Pons (tissue), 1 donor: ENCODE measurements around the gene VMP1.
"Not testable (repeated sequence)": the region's sequence is repeated elsewhere in the genome, so short reads cannot be mapped to it uniquely, and the experiment has no call there.

Experiments
- DNase-seq: peaks from one replicate; pipeline ENCODE4 v3.0.0-alpha.2; 2016; ENCODE audit warnings: low spot score

The VMP1 gene

DNA sequence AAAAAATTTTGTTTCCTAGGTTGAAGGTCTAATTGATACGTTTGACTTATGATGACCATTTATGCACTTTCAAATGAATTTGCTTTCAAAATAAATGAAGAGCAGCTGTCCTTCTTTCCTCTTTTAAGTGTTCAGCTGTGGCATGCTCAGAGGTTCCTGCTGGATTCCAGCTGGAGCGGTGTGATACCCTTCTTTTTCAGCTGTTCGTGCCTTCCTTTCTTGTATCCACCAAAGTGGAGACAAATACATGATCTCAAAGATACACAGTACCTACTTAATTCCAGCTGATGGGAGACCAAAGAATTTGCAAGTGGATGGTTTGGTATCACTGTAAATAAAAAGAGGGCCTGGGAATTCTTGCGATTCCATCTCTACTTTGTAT lies 134.4 kb downstream of the VMP1 start:
- not testable (repeated sequence) for DNase-seq

DNA sequence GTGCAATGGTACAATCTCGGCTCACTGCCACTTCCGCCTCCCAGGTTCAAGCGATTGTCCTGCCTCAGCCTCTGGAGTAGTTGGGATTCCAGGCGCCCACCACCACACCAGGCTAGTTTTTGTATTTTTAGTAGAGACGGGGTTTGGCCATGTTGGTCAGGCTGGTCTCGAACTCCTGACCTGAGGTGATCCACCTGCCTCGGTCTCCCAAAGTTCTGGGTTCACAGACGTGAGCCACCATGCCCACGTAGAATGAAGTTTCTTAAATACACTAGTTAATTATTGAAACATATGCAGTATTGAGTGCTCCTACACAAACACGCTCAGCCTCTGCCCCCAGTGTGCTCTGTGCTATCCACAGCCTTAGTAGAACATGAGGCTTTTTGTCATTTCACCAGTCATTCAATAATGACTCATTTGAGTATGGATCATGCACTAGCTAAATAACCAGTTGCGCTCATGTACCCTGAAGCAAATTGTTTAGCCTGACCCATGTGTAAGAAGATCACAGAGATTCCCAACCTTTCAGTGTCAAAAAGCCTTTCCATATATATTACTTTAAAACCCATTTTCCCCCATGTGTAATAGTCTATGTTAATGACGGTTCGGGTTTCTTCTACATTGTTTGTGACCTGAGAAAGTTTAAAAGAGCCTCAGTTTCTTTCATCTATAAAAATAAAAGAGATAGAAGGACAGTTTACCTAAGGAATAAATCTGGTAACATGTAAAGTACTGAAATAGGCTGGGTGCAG lies 135.6 kb downstream of the VMP1 start:
- DNase-seq, result no peak

DNA sequence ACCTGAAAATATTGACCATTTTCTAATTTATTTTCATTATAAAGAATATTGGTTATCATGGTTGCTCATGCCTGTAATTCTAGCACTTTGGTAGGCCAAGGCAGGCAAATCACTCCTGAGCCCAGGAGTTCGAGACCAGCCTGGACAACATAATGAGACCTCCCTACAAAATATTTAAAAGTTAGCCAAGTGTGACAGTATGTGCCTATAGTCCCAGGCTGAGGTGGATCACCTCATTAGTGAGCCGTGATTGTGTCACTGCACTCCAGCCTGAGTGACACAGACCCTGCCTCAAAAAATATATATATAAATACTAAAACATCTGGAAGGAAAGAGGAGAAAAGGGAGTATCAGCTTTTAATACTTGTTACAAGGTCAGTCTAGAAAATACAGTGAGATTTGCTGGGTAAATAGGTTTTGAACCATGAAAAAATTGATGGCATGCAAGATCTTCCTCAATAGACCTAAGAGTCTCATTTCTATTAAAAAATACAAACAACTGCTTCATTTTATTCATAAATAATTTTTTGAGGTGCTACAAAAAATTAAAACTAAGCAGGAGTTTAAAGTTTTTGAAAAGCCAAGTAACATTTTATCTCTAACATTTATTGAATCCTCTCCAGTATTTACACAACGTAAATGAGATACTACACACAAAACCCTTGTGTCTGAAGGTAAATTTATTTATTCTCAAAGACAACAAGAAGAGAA lies 137.6 kb downstream of the VMP1 start:
- DNase-seq, result no peak

DNA sequence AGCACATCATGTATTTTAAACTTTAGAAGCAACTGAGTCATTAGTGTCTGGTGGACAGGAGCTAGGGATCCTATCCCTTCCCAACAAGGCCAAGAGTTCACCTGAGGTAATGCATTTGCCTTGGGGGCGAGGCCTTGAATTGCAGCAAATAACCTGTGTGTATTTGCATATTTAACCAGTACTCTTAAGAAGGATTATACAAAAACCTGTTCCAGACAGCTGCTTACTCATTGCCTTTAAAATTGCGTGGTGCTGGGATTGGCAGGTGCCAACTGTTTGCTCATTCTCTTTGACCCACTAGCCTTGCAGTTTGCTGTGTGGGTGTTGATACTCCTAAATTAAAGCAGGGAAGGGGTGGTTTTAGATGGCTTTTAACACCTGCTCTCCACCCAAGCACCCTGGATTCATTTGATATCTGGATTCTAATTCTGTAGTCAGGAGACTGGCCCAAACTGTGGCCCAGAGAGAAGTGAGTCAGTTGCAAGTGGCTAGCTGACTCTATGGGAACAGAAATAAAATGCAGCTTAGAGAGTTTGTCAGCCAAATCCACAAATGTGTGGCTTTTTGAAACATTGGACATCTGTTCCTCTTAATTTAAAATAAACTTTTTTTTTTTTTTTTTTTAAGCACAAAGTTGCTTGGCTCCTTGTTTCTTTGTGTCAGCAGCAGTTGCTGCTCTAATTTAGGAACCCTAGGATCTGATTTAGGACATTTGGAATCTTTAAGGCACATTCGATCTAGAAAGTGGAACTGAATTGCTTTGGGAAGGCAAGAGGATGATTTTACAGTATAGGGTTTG lies 138.3 kb downstream of the VMP1 start:
- no peak for DNase-seq

DNA sequence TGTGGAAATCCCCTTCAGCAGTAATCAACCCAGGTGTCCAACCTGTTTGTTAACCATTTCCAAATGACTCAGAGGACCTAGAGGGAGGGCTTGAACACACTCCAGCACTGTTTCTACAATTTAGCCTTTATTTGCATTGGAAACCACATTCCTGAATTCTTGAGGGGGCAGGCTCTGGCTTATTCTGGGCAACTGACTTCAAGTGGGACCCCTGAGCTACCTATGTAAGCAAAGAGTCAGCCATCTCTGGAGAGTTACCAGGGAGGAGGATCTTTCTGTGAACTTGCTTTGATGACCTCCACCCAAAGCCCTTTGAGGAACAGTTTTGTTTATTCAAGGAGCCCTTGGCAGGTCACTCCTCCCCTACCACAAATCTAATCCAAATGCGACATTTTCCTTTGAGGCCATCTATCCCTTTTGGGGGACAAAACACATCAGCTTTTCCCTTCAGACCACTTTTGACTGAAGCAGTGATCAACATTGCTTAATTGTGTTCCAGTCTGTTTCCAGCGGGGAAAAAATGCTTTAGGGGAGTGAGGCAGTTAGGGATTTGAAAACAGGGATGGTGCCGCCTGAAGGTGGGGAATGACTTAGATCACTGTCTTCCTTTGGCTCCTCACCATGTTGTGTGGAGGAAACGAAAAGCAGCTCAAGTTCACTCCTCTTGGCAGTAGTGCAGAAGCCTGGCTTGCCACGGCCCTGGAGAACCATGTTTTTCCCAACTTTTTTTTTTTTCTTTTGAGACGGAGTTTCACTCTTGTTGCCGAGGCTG lies 139.1 kb downstream of the VMP1 start:
- DNase-seq, result no peak

DNA sequence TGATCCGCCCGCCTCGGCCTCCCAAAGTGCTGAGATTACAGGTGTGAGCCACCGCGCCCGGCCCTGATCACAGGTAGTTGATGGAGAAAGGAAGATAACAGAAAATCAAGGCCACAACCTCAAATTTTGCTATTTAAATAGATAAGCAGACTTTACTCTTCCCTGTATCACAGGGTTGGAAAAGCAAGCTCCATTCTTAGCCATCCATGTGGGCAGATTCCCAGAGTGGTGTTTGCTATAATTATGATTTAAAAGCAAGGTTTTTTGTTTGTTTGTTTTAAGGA lies 140.9 kb downstream of the VMP1 start:
- no peak for DNase-seq

DNA sequence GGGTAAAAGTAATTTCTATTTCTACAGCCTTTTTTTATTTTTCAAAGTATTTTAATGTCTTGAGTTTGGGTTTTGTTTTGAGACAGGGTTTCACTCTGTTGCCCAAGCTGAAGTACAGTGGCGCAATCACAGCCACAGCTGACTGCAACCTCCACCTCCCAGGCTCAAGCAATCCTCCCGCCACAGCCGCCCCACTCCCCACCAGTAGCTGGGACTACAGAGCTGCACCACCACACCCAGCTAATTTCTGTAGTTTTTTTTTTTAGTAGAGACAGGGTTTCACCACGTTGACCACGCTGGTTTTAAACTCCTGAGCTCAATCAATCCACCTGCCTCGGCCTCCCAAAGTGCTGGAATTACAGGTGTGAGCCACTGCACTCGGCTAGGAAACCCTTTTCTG lies 141.3 kb downstream of the VMP1 start:
- no peak for DNase-seq

DNA sequence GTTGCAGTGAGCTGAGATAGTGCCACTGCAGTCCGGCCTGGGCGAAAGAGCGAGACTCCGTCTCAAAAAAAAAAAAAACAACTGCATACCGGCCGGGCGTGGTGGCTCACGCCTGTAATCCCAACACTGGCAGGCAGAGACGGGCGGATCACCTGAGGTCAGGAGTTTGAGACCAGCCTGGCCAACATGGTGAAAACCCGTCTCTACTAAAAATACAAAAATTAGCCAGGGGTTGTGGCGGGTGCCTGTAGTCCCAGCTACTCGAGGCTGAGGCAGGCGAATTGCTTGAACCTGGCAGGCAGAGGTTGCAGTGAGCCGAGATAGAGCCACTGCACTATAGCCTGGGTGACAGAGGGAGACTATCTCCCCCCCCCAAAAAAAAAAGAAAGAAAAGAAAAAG lies 142.9 kb downstream of the VMP1 start:
- not testable (repeated sequence) for DNase-seq

DNA sequence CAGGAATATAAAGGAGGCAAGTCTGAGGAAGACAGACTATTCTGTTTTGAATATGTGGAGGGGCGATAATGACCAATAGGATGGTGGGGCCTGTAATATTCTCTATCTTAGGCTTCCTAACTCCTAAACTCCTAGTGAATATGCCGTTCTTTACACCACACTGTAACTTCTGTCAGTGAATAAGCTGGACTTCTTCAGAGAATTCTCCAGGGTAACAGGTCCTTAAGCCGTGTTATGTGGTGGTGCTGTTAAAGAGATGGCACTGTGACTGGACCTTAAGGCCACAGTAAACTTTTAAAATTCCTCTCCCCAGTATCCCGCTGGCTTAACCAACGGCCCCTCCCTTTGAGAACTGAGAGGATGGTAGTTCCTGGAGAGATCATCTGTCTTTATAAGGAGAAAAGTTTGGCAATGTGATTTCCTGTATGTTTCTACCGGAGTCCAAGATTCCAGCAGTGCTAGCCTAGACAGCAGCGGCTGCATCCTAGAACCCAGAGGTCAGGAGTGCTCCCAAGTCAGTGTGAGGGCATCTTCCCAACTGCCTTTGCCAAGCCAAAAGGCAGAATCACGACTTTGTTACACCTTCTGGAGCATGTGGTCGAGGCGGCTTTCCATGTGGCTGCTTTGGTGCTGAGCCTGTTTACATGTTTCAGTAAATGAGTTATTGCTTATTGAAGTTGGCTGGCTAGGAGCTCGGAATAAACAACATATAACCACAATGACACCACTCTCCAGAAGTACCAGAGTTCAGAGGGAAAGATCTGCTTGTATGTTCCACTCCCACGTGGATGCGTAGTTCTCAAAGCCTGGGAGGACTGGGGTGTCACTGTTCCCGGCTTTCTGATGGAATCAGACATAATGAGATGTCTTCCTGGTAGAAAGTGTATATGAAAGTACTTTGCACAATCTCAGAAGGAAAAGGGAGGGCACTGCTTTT lies 144.3 kb downstream of the VMP1 start:
- DNase-seq, result no peak

DNA sequence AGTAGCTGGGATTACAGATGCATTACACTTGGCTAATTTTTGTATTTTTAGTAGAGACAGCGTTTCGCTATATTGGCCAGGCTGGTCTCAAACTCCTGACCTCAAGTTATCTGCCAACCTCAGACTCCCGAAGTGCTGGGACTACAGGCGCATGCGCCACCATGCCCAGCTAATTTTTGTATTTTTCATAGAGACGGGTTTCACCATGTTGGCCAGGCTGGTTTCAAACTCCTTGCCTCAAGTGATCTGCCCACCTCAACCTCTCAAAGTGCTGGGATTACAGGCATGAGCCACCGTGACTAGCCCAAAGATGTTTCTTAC lies 145.4 kb downstream of the VMP1 start:
- not testable (repeated sequence) for DNase-seq

DNA sequence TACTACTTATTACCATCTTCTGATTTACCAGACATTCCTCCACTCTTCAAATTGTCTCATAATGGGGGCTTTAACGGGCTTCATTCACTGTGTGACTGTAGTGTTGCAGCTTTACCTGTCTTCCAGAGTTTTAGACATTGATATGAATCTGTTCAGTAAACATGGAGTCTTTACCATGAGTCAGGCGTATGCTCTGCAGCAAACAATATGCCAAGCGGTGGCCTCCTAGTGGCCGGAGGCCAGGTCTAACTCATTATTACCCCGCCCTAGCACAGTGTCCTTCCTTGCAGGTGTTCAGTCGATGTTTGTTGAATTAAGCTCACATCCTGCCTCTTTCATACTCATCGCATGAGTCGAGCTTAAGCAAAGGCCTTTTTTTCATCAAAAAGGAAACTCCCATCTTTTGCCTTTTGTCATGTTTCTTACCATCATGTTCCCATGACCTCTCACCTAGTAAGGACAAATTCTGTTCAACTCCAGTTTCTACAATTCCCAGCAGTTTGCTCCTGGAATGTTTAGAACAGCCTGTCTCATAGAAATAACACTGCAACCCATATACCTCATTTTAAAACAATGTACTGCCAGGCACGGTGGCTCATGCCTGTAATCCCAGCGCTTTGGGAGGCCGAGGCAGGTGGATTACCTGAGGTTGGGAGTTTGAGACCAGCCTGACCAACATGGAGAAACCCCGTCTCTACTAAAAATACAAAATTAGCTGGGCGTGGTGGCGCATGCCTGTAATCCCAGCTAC lies 145.9 kb downstream of the VMP1 start:
- DNase-seq, result no peak

DNA sequence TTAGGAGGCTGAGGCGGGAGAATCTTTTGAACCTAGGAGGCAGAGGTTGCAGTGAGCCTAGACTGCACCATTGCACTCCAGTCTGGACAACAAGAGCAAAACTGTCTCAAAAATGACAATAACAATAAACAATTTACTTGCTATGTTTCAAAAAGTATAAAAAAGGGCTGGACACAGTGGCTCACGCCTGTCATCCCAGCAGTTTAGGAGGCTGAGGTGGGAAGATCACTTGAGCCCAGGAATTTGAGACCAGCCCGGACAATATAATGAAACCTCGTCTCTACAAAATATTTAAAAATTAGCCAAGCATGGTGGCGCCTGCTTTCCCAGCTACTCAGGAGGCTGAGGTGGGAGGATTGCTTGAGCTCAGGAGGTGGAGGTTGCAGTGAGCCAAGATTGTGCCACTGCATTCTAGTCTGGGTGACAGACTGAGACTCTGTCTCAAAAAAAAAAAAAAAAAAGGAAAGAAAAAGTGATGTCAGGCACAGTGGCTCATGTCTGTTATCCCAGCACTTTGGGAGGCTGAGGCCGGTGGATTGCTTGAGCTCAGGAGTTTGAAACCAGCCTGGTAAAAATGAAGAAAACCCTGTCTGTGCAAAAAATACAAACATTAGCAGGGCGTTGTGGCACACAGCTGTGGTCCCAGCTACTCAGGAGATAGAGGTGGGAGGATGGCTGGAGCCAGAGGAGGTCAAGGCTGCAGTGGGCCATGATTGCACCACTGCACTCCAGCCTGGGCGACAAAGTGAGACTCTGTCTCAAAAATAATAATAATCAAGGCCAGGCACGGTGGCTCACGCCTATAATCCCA lies 146.7 kb downstream of the VMP1 start:
- DNase-seq, result not testable (repeated sequence)

DNA sequence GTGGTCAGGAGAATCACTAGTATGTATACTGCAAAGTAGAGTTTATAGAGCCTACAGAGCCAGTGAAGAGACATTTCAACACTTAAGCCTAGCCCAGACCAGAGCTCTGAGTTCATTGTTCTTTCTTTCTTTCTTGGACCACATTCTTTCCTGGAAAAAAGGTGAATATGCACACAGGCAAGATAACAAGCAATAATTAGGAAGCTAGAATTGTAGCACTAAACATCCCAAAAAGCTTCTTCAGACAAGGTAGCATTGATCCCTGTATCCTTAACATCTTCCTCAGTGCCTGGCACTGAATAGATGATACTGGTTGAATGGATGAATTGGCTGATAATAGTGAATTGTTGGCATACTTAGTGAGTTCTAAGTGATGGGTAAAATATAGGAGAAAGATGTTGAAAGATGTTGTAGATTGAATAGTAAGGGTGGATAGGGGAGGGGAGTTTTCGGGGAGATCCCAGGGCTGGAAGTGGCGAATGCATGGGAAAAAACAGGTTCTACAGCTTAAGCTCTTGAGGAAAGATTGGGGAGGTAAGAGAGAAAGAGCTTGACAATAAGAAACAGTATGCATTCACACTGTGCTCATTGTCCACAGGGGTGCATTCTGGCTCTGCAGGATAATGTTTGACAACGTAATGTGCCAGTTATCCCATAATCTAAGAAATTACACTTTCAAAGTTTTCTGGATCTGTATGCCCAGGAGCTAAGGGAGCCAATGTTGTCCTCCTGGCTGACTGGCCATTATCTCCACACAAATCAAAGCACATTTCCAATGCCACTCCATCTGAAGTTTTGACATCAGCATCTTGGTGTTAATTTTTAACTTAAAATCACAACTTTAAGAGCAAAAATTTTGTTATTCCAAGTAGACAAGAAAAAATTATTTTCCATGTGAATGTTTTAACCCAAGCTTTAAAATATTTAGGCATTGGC lies 149.7 kb downstream of the VMP1 start:
- no peak for DNase-seq

DNA sequence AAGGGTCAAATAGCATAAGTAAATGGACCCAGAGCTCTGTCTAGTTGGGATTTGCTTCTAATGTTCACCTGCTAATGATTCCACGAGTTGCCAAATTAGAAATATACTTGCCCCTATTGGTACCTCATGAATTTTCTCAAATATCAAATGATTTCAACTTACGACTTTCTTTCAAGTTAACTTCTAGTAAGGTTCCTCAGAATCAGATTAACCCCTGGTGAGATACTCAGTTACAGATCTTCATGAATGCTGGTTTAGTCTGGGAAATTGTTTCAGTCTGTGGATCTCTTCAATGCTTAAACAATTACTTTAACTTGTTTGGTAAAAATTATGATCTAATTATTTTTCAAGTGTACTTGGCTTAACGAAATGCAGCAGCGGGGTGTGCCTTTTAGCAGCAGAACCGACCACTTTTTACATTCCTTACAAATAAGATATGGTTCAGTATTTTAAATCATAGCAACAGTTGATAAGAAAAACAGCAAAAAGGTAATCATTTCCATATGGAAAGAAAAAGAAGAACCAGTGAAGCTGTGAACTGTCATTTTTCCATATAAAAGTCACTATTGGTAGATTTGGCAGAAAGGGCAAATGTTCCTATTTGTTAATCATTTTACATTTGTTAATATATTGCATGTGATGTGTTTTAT lies 150.8 kb downstream of the VMP1 start:
- DNase-seq, result no peak

DNA sequence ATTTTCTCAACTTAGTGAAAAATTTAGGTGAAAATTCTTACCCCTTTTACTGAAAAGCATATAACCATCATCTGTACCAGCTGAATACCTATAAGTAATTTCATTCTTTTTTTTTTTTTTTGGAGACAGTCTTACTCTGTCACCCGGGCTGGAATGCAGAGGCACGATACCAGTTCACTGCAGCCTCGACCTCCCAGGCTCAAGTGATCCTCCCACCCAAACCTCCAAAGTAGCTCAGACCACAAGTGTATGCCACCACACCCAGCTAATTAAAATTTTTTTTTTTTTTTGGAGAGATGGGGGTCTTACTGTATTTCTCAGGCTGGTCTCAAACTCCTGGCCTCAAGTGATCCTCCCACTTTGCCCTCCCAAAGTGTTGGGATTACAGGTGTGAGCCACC lies 151.5 kb downstream of the VMP1 start:
- no peak for DNase-seq

DNA sequence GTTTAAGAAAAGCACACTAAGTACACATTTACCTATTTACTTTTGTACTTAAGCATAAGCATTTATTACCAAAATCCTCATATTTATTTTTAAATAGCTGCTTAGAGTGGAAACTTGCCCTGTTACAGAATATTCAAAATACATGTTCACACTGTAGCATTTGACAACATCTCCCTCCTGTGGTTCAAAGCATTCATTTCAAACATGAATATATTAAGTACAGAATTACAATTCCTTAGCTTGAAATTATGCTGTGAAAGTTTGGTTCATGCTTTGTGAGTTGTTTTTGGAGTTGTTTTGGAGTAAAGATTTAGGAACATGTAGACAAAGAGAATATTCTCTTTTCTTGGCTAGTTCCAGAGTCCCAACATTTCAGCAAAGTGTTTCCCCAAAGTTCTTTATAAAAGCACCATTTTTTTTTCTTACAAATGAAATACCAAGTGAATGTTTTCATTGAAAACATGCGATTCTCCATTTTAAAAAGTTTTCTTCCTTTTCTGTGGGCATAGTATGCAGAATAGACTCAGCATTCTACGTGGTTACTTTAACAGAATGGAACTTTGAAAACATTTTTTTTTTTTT lies 152.1 kb downstream of the VMP1 start:
- DNase-seq, result peak; percentile 53

DNA sequence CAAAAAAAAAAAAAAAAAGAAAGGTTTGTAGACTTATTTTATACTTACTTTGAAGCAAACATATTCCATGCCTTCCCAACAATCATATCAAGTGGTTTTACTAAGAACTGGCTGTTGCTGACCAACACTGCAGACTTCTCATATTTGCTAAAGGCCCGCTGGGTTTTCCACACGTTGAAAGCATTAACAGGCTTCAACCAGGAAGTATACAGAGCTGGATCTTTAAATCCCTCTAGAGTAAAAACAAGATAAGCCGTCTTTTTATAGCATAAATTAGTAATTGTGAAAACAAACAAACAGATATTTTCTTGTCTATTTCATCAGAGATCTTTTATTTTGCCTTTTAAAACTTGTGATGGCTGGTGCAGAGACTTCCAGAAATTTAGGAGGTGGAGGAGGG lies 156.2 kb downstream of the VMP1 start:
- no peak for DNase-seq

DNA sequence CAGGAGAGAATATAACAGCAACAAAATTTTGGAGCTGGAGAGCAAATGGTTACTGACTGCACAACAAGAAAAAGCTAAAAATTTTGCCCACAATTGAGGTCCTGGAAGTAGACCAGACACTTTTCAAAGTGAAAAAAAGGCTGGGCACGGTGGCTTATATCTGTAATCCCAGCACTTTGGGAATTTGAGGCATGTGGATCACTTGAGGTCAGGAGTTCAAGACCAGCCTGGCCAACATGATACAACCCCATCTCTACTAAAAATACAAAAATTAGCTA lies 162.4 kb downstream of the VMP1 start:
- DNase-seq, result no peak
